ENCODE data around the gene REXO1. TPM values are rescaled to one million over a fixed set of nuclear protein-coding genes. Genes with fewer than 3 reads are reported as not detected.

The REXO1 gene
- total RNA-seq, 1 donor from 2014 or later = 37.9 TPM

GRCh38 chr19:1841209-1841924 is 6.9 kb downstream of the REXO1 start:
- Mint-ChIP-seq H3K27me3 (no peaks in the 10 kb centered on the region), H3K9me3 (no peaks in the 10 kb centered on the region), H3K27ac (peak overlapping the region; percentile 59), H3K36me3 (no peaks in the 10 kb centered on the region), H3K4me1 (ENCODE audit: unreplicated experiment) (peaks cover 14% of the 10 kb centered on the region), H3K4me3 (no peak overlapping the region)
- no peak for DNase-seq (ENCODE audit: extremely low spot score, unreplicated experiment)
- no peak for TF ChIP-seq CTCF (conservative IDR thresholded peaks at IDR 0.05)

DNA sequence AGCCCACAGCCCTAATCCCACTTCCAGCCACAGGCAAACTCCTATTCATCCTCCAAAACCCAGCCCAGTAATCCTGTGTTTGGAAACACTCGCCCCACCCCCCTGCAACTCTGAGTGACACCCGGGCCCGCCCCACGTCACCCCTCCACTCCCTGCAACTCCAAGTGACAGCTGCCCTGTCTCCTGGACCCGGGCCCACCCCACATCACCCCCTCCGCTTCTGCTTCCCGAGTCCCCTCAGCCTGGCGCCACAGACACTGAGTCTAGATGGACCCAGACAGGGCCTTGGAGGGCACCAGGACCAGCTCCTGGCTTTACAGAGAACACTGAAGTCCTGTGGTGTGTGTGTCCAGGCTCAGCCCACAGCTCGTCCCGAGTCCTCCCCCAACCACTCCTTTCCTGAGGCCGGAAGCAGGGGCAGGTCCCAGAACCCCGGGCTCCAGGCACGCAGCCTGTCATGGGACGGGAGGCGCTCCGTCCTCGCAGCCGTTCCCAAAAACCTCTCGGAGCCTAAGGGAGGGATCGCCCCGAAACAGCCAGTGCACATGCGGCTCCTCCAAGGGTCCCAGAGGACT is 7.7 kb downstream of the REXO1 start:
- peaks cover 8% of the 10 kb centered on the region for H3K4me1 Mint-ChIP-seq (ENCODE audit: unreplicated experiment)
- H3K9me3 Mint-ChIP-seq = no peaks in the 10 kb centered on the region
- TF ChIP-seq CTCF (conservative IDR thresholded peaks at IDR 0.05) = no peak
- no peak overlapping the region for H3K4me3 Mint-ChIP-seq
- H3K36me3 Mint-ChIP-seq = no peaks in the 10 kb centered on the region
- DNase-seq (ENCODE audit: extremely low spot score, unreplicated experiment) = no peak
- H3K27ac Mint-ChIP-seq = peak overlapping the region; percentile 59
- no peaks in the 10 kb centered on the region for H3K27me3 Mint-ChIP-seq

GRCh38 chr19:1839658-1840540 is 8.4 kb downstream of the REXO1 start:
- no peak for TF ChIP-seq CTCF (conservative IDR thresholded peaks at IDR 0.05)
- Mint-ChIP-seq H3K27me3 (no peaks in the 10 kb centered on the region), H3K27ac (no peak overlapping the region), H3K4me1 (ENCODE audit: unreplicated experiment) (peaks cover 8% of the 10 kb centered on the region), H3K36me3 (no peaks in the 10 kb centered on the region), H3K9me3 (no peaks in the 10 kb centered on the region), H3K4me3 (no peak overlapping the region)
- no peak for DNase-seq (ENCODE audit: extremely low spot score, unreplicated experiment)

DNA sequence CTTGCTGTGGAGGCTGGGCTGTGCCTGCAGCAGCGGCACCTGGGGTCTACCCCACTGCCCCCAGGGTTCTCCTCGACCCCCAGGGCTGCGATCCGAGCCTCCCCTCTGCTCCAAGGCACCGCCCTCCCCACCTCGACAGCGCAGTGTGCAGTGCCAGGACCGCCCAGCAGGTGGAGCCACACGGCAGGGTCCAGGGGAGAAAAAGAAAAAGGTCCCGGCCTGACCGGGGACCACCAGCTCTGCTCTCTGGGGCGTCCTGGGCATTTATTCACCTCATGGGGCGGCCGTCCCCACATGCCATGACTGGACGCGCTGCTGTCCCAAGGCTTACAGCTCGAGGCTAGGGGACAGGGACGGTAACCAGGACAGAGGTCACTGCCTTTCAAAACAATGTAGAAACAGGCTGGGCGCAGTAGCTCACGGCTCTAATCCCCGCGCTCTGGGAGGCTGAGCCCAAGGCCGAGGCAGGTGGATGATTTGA is 10.6 kb downstream of the REXO1 start:
- Mint-ChIP-seq H3K4me3 (no peak overlapping the region), H3K9me3 (no peaks in the 10 kb centered on the region), H3K27me3 (no peaks in the 10 kb centered on the region), H3K36me3 (no peaks in the 10 kb centered on the region), H3K4me1 (ENCODE audit: unreplicated experiment) (peaks cover 8% of the 10 kb centered on the region), H3K27ac (no peak overlapping the region)
- TF ChIP-seq CTCF (conservative IDR thresholded peaks at IDR 0.05) = peak; percentile 92
- no peak for DNase-seq (ENCODE audit: extremely low spot score, unreplicated experiment)

- no peaks in the 10 kb centered on the region for H3K36me3 Mint-ChIP-seq
- no peak for DNase-seq (ENCODE audit: extremely low spot score, unreplicated experiment)
- H3K9me3 Mint-ChIP-seq = no peaks in the 10 kb centered on the region
- H3K4me1 Mint-ChIP-seq (ENCODE audit: unreplicated experiment) = peaks cover 8% of the 10 kb centered on the region
- TF ChIP-seq CTCF (conservative IDR thresholded peaks at IDR 0.05) = no peak
- no peaks in the 10 kb centered on the region for H3K27me3 Mint-ChIP-seq
- H3K4me3 Mint-ChIP-seq = no peak overlapping the region
- no peak overlapping the region for H3K27ac Mint-ChIP-seq
Measured at GRCh38 chr19:1837222-1837565, 11.1 kb downstream of the REXO1 start.
